Dedifferentiated amniotic fluid mesenchymal stem cell (primary cell): ENCODE data around the gene LRRIQ4.
A peak's percentile ranks its signal among the peaks of the same experiment; 100 is the strongest.

ENCODE experiments used
- DNase-seq: peaks from one replicate; pipeline ENCODE4 v3.0.0-alpha.2; 2016; ENCODE audit errors: extremely low spot score

LRRIQ4 gene

DNA sequence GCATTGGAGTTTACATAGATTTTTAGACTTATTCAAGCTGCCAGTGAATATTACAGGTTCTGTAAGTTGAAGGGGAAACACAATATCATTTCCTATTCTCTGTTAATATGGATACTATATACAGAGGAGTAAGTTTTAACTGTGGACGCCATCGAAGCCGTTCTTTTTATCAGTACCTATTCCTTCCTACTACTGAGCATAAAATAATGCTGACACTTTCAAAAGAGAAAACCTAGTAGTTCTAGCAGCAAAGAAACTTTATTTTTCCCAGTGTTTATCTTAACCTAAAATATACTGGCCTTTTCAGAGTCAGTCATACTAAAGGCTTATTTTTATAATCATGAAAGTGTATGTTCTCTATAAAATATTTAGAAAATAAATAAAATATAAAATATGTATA lies 42.8 kb downstream of the LRRIQ4 start:
- no peak for DNase-seq

DNA sequence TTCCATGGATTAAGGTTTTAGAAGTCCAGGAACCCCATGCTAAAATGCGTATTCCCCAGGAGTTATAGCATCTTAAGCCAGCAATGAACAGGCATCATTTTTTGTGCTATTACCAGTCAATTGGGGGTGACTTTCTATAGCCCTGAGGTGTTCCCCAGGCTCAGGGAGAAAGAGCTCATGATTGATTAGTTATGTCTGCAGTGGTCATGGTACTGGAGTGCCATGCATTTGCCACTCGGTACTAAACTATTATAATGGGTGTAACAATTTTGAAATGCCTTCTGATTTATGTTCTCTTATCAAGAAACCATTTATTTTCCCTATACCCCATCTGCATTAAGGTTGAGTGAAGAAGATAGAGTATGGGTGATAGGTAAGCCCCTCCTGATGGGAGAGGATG lies 45.1 kb downstream of the LRRIQ4 start:
- no peak for DNase-seq

DNA sequence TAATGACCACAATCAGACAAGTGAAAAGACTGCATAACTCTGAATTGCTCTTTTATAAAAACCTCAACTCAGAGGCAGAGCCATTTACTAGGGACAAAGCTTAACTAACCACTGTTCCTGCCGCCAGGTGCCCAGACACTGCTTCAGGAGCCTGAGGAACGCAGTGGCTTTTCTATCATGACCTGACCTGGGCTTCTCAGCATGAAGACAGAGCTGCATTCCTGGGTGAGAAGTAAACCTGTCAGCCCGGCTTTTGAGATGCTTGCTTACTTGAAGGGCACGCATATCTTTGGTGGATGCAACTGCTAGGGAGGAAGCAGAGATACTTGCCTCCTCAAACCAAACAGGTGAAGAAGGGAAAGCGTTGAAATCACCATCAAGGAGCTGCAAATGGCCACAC lies 49.2 kb downstream of the LRRIQ4 start:
- no peak for DNase-seq

DNA sequence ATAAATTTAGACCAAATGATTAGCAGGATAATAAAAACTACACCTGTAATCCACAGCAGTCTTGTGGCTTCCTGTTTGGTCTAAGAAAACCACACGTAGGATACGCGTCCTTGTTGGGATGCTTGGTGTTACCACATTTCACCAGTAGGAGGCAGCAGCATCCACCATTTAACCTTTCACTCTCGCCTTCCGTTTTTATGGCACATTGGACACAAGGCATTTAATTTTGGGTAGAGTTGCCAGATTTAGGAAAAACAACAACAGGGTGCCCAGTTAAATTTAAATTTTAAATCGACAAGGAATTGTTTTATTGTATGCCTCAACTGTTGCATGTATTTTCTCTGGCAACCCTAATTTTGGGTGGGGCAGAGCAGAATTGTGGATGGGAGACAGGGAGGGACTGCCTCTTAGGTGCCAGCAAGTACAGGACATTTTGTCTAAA lies 50.8 kb downstream of the LRRIQ4 start:
- DNase-seq: peak; percentile 74

DNA sequence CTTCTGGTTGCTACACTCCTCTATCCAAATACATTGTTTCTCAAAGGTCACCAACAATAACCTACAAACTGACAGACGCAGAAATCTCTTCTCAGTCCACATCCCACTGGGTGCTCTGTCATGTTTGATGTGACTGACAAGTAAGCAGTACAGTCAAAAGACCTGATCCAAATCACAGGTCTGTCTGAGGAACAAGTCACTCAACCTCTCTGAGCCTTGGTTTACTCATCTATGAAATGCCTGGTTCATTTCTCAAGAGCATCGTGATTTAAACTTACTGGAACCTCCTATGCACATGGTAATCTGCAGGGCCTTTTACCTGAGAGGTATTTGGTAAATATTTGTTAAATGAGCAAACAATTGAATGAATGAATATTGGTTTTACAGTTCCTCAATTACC lies 51.6 kb downstream of the LRRIQ4 start:
- DNase-seq: no peak

DNA sequence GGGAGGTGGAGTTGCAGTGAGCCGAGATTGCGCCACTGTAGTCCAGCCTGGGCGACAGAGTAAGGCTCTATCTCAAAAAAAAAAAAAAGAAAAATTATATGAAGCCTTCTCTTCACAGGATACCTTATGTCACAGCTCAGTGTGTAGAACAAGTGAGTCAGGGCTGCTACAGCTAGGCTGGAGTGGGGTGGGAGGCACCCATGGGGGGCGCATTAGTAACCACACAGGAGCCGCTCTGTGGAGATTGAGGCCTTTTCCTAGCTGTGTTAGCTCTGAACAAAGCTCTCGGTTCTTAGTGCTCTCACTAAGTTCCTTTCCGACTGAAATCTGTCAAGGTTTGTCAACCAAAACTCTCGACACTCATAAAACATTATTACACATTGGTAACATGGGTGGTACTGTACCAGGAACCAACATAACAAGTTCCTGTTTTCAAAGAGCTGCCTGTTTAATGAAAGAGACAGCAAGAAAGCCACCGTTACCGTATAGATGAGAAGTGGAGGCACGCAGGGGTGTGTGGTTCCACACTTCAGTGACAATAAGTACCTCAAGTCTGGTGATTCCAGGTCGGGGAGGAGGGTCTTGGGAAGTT lies 52.6 kb downstream of the LRRIQ4 start:
- no peak for DNase-seq

DNA sequence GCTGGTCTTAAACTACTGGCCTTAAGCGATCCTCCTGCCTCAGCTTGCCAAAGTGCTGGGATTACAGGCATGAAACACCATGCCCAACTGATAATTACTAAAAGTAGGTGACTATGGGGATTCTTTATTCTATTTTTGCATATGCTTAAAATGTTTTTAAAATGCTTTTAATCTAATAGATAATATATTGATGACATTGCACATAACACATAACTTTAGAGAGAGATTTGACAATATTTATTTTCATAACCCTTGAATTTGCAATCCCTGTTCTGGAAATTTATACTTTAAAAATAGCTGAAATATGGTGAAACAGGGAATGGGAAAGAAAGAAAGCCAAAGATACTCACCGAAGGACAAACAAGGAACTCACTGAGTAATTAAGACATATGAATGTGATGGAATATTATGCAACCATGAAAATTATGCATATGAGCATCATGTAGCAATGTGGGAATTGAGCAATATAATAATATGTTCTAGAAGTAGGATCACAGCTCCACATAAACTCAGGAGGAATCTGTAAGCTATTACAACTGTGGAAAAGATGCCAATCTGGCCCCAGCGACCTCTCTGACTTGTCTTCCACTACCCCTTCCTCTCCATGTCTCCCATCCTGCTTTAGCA lies 55.0 kb downstream of the LRRIQ4 start:
- no peak for DNase-seq

DNA sequence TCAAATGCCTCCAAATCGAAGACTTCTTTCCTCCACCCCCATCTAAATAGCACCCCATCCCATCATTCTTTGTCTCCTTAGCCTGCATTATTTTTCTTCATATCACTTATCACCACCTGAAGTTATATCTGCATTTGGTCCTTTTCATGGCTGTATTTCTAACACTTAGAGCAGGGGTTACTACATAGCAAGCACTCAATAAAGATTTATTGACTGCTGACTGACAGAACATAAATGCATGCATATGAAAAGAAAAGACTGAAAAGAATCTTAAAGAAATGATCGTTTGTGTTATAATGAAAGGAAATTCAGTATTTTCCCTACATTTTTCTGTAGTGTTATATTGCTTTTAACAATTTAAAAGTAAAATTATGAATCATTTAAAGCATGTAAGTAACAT lies 55.7 kb downstream of the LRRIQ4 start:
- DNase-seq: no peak

DNA sequence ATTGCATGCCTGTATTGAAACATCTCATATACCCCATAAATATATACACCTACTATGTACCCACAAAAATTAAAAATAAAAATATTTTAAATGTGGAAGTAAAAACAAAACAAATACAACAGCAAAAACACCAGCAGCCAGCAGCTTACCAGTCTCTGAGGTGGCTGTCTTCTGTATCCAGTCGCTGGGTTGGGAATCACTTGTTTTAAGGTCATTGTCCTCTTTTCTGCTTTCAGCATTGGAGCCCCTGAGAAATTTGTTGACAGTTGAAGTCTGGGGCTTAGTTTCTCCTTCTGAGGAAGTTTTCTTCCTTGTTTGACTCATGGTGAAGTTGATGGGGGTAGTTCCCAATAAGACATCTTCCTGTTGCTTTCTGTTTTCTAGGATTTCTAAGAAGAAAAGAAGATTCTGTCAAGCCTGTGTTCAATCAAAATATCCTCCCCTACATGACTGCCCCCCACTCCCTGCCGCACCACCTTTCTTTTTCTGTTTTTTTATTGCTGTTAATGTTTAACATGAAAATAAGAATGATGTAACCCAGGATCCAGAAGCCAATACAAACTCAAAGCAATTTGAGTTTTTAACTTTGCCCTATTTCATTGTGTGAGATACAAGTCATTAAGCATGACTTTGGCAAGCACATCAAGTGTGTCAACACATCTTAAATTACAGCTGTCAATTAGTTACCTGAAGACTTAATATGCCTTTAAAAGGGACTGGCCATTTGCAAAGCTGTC lies 57.0 kb downstream of the LRRIQ4 start, which contains the start of gene LRRC31:
Gene LRRC31, minus strand, starts transcription at position 452 of the 737 bp plus-strand sequence. Its CDS starts 128 bp downstream, at position 324.
- no peak for DNase-seq

DNA sequence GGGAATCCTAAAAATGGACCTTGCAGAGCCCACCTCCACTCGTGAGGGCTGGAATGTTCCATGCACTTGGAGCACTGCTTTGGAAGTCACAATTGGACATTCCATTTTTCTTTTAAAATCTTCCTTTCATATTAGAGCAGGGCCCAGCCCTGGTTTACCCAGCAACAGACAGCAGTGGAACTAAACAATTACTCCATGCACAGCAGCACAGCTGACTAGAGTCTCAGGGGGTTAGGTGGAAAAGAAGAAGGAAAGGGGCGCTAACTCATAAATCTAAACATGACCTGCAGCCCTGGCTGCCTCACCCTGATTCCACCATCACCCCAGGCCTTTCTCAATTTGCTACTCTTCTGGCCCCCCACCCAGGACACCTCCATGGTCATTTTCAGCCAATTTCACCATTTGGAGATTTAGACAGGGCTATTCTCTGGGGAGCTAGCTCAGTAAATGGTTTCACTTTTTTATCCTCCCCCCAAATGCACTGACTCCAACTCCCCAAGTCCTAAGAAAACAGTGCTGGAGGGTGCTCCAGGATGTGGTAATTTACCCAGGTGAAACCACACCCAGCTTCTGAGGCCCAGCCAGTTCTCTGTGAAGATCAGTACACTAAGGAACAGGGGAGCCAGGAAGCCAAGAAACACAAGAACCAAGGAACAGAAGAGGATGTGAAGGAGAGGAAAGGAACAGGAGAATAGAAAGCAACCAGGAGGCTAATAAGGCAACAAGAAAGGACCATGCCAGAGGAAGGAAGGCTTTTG lies 58.6 kb downstream of the LRRIQ4 start:
- DNase-seq: no peak

DNA sequence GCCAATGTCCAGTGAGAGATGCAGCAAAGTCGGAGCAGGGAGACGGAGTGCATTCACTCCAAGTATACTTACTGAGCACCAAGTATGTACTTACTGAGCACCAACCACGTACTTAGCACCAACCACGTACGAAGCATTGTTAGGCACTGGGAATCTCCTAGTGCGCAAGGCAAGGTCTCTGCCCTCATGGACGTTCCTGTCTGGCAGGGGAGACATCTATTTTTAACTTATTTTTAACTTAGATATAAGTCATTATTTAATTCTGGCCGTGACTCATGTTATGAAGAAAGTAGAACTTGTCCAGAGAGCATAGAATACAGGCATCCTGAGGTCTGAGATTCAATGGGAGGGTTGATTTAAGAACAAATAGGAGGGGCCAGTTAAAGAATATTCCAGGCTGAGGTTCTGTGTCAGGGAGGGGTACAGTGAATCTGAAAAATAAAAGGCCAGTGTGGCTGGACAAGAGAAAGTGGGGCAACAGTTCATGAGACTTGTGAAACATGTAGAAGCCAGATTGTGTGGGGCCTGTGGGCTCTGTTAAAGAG lies 66.4 kb downstream of the LRRIQ4 start:
- no peak for DNase-seq

DNA sequence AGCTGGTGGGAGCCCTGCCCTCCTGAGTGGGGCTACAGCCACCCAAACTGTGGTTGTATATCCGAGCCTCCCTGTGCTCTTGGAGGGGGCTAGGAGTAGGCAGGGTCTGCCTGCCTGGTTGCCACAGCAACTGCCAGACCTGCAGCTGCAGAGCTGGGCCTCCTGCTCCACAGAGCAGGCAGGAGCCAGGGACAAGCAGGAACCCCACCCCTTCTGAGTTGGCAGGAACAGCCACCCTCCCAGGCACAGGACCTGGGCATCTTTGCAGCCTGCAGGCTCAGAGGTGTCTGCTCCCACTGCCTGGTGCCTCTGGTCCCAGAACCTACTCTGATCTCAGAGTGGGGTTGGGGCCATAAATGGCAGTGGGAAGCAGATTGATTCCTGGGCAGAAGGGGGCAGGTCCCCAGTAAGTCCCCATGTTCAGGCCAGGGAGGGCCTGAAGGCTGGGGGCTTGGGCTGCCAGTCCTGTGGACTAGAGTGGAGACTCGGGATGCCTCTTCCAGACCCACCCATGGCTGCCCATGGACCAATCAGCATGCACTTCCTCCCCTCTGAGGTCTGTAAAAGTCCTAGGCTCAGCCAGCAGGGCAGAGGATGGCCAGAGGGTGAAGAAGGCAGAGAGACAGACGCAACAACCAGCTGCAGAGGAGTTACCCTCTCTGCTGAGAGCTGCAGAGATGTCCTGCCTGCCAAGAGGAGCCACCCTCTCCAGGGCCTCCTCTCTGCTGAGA lies 67.3 kb downstream of the LRRIQ4 start:
- DNase-seq: no peak

DNA sequence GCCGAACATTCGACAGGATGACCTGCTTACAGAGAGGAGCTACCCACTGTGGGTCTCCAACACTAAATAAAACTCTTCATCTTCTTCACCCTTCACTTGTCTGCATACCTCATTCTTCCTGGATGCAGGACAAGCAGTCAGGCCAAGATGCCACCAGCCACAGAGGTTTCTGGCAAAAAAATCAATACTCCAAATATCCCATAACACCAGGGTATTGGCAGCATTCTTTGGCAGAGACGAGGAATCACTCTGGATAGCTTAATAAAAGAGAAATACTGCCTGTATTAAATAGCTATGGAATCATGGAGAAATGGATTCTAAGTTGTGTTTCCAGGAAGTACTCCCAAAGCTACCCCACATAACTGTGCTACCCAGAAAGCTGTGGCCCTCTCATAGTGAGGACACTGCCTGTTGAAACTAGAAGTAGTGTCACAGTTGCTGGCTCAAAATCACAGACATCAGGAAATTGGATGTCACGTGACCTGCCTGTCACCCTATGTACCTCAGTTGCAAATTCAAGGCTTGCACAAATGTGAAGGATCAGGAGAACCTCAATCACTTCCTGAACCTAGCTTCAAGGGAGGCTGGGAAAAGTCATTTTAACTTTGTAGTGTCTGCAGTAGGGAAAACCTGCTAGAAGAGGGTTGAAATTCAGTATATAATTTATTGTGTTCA lies 68.0 kb downstream of the LRRIQ4 start:
- DNase-seq: no peak

DNA sequence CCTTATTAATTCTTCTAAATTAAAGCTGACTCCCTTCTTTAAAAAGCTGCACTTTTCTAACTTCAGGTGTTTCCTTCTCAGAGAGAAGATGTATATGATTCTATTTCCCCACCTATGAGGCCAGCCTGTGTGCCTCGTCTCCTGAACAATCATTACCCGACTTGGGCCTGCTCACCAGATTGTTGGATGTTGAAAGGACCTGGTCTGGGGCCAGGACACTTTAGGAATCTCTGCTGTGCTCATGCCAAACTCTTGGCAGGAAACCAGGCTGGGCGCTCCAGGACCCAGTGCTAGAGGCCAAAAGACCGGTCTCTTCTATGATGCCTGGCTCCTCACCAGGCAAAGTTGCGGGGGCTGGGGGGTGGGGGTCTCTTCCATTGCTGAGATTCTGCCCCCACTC lies 74.0 kb downstream of the LRRIQ4 start:
- DNase-seq: no peak
